NCI-H510A treated with DMSO at 0.1 percent for 48 hours (cell line): Measurements from ENCODE around the gene ACACA.
A peak's percentile ranks its signal among the peaks of the same experiment; 100 is the strongest.

Source experiments
- DNase-seq: peaks from one replicate; lab custom pipeline; 2025; lab: John Stamatoyannopoulos, UW

Gene ACACA

DNA sequence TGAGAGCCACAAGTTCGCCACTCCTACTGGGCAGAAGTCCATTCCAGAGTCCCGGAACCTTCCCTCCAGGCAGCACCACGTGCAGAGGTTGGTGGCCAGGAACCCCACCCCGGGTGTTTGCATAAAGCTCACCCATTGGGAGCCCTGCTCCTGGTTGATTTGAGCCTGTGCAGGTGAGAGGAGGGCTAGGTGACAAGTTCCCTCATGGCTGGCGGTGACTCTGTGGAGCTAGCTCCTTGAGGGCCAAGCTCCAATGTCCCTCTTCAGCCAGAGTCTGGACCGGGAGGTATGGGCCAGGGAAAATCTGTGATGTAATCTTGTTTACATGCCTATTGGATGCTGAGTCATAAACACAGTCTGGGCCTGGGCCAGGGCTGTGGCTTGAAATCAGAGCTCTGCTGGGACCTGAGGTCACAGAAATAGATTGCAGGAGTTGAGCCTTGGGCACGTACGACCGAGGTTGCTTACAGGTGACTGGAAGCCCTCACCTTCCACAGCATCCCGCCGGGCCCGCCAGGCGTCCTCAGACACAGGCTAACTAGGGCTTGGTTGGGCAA, 339.0 kb downstream of the ACACA start:
- DNase-seq = peak; percentile 20

DNA sequence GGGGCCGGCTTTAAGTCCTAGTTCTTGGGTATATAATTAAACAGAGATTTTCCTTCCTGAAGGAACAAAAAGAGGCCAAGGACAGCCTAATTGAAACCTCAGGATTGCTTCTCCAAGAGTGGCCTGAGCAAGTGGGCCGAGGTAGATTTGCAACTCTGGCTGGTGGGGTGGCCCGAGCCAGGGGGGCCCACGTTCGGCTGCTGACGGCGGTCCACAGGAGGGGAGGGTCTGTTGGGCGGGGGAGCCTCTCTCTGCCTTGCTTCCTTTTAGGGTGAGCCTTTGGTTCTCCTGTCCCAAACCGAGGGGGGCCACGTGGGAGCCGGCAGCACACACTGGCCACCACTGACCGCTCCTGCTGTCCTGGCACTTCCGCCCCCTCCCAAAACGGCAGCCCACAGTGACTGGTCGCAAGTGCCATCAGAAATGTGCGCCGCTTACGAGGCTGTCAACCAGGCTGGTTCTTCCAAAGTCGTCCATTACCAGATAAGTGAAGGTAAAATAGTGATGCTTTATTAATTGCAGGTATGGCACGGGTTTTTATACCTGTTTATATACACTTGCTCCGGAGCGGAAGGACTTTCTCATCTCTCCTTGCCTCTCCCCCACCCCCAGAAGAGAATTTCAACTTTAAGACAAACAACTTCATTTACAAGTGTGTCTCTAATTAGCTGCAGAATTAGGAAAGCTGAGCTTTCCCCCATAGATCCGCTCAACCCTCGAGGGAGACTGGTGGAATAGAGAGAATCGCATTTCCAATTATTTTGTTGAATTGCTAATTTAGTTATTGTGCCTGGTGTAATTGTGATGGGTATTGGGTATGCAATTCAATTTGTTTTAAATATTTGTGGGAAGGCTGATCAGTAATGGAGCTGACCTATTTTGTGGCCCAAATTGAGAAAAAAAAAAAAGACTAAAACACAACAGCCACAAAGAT, 340.0 kb downstream of the ACACA start:
- DNase-seq = no peak

DNA sequence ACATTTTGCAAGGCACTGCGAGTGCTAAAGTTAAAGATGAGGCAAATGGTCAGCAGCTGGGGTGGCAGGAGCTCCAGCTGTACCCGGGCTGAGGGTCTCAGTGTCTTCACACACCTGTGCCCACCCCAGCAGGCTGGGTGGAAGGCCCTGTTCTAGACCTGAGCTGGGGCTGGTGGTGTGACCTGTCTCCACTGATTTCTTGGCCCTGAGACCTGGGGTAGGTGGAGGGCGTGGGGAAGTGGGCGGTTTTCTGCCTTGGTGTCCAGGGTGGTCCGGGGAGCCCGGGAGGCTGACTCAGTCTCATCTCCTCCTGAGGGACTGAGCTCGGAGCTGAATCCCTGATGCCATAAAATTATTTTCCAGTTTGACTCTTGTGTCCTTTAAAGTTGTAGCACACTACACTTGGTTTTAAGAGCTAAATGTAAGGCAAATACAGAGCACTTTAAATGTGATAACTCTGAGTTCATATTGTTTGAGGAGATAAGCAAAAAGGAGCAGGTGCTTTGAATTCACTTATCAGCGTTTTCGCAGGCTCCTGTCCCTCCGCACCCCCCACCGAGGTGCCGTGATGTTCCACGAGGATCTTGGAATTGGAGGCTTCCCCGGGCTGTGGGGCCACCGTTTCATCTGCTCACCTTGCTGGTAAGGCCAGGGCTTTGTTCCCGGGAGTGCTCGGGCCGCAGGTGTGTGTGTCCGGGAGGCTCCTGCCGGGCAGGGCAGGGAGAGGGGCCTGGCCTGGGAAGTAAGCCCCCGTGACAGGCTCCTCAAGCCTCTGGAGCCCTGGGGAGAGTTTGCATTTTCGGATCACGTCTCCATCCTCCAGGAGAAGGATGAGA, 340.9 kb downstream of the ACACA start:
- DNase-seq = no peak

DNA sequence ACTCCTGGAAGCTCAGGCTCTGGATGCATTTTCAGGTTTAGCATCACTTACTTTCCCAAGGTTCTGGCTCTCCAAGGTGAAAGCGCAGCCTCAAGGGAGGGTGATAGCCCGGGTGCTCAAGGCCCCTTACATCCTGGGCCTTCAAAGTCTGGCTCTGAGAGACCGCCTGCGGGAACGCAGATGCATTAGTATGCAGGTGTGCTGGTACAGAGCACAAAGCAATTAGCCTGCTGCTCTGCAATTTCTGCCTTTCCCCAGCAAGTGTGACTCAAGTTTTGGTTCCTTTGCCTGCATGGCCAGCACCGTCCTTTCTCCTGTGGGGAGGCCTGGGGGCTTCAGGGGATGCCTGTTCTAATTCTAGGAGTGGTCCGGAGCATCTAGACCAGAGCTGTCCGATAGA, 341.7 kb downstream of the ACACA start:
- DNase-seq = no peak

DNA sequence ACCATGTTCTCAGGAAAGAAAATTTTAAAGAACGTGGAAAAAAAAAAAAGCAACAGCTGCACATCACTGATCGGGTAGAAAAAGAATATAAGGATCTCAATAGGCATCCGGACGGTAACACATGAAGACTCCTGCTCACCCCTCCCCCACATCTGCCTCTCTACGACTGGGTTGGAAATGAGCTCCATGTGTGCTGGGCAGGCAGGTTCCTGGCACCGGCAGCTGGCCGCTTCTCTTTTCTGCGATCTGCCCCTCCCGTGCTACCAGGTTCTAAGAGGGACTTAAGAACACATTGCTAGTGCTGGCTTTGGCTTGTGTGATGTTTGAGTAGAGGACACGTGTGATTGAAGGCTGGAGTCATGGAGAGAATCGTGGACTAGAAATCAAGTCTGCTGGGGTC, 342.4 kb downstream of the ACACA start:
- DNase-seq = peak; percentile 76

DNA sequence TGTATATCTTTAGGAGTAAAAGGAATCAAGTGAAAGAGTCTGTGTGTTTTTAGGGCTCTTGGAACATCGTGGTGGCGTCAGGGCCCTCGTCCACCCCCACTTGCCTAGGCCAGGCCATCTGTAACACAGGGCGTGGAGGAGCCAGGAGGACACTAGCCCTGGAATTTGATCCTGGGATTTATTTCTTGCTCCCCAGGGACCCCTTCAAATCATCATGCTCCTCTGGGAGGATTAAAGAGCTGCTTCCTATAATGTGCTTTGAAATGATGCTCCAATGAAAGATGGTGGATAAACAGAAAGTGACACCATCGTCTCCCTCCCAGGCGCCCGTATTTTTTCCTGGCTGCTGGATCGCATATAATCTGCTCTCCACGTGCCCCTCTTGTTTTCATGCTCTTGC, 344.6 kb downstream of the ACACA start:
- DNase-seq = no peak

DNA sequence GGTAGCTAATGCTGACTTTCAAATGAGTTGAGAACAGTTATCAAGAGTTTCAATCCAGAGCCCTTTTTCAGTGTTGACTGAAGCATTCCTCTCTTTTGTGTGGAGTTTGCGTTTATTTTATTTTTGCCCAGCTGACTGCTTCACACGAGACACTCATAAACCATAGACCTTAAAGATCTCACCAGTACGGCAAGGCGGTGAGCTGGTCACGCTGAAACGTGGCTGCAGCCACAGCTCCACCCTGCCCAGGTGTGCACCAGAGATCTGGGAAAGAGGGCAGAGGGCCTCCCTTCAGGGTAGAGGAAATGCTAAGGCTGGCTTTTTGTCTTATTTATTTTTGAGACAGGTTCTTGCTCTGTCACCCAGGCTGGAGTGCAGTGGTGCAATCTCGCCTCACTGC, 345.7 kb downstream of the ACACA start:
- no peak for DNase-seq

DNA sequence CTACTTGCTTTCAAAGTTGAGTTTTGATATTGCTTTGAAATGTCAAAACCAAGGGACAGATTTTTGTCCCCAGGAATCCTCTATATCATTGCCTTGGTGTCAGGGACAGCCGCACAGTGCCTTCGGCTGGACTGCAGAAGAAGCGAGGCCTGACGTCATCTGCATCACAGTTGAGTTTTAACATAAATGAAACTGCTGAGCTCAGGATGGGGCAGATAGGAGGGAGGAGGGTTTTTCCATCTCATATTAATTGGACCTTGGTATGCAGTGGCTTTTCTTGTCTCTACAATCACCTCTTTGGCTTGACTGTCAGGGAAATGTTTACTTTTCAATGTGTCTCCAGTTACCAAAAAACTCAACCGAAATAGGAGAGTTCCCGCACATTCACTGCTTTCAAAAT, 346.5 kb downstream of the ACACA start:
- DNase-seq = no peak

DNA sequence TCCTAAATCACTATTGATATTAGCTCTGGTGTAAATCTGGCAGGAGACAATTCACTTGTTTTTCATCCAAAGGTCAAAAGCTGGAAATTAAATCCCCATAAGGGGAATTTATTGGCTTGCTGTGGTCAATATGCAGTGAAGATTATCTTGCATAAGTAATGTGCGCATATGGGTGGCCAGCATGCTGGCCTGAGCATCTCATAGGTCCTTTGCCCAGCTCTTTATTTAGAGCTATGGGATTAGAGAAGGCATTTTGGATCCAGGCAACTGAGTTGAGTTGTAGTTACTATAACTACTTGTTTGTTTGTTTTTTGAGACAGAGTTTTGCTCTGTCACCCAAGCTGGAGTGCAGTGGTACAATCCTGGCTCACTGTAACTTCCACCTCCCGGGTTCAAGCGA, 347.1 kb downstream of the ACACA start:
- no peak for DNase-seq

DNA sequence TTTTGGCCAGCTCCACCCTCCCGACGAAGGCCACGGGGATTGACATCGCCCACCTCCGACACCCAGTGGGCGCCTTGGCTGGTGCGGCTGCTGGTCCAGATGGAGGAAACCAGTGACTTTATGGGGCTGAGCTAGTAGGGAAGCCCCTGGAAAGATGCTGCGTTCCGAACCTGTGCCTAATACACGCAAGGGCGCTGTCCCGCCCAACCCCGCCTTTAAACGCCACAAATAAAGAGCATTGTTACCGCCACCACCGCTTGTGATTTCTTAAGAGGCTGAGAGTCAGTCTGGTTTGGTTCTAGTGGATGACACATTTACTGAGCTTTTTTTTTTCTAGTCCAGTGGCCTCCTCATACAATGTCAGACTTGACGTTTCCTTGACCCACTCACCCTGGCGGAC, 350.0 kb downstream of the ACACA start:
- DNase-seq = no peak

DNA sequence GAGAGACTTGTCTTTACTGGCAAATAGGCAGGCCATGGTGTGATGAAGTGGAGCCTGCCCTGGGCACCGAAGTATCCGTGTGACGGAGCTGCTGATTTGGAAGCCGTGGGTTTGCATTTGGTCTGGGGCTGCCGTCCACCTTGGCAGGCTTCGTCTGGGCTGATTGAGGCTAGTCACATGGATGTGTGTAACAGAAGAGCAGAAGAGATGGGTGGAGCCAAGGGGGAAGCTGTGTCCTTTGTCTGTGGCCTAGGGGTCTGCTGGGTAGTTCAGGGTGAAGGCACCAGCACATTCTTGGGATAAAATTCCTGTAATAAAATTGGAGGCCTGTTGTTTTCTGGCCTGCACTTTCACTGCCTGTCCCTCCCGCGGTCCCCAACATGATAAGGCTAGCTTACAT, 351.7 kb downstream of the ACACA start:
- no peak for DNase-seq

DNA sequence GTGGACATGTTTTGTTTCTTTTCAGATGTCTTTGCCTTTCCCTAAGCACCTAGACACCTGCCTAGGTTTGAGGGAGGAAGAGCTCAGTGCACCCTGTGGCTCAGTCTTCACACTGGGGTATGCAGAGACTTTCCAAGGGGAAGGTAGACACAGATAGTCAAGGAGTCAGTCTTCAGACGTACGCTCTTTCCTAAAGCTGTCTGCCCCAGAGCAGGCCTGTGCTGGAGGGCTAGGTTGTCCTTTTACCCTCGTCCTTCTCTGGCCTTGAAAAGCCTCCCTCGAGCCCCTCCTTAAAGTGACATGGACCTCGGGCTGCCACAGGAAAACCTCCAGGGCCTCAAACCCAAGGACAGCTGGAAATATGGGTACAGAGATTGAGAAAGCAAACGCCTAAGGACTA, 354.2 kb downstream of the ACACA start:
- no peak for DNase-seq

DNA sequence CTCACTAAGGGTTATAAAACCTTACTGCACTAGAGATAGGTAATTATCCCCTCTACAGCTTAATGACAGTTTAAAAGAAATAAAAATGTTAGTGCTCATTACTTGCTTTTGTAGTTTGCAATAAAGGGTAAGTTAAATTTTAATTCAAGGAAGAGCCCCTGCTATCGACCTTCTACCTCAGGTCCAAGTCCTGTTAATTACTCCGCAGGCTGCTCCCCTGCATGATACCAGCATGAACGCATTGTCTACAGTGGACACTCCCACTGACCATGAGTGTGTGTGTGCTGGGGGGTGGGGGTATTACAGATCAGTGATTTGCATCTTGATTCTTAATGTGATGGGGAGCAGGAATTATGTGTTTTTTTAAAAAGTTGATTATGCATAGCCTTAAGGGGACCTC, 354.8 kb downstream of the ACACA start:
- no peak for DNase-seq

DNA sequence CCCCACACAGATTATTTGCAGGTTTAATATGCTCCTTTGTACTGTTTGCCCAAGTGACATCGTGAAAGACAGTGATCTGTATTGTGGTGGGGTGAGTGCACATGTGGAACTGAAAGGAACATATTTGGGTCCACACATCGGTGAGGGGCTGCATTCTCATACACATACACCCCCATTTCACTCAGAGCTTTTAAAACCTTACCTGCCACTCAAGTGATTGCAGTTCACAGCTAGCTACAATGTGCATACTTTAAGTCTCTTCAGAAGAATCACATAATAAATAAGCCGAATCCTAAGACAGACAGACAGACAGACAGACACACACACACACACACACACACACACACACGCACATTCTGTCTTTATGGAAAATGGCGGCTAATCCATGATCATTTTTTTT, 355.3 kb downstream of the ACACA start:
- DNase-seq = no peak

DNA sequence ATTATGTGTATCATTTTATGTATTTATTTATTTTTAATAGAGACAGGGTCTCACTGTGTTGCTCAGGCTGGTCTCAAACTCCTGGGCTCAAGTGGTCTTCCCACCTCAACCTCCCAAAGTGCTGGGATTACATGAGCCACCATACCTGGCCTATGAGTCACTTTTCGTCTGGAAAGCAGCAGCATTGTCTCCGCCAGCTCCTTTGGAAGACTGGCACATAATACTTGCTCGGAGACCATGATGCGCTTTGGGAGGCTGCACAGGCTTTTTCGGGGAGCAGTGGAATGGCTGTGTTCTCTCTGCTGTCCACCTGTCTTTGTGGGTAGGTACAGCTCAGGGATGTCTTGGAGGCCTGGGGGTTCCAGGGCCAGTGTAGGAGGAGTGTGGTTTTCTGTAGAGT, 355.7 kb downstream of the ACACA start:
- DNase-seq = no peak

DNA sequence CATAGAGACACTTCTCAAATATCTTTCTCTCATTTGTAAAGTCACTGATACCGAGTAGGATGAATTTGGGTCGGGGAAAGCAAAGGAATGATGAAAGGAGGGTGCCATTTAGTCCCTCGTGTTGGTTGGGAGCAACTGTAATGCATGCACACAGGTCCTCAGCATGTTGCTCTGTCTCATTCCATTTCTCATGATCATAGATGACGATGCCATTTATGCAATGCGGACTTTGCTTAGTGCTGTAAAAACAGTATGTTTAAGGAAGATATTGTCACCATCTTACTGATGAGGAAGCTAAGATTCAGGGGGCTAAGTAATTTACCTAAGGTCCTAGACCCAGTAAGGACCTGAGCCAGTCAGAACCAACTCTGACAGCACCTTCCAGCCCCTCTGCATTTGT, 357.8 kb downstream of the ACACA start:
- no peak for DNase-seq

DNA sequence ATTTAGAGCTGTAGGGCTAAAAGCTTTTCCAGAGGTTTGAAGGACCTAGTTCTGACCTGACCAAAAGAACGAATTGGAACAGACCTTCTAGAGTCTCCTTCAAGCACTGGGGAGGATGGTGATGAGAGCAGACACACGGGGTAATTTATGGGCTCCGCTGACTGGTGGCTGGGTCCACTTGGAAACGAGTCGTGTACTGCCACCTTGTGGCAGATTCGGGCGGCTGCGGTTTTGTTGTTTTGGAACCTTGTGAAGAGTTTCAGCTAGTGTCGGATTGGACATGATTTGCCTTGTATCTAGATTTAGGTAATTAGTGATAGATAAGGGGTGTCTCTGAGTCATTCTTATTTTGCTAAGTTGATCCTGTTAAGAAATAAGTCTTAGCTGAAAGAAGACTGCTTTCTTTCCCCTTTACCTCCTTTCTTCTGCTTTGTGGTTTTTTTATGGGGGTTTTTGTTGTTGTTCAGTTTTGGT, 359.0 kb downstream of the ACACA start:
- peak; percentile 91 for DNase-seq

DNA sequence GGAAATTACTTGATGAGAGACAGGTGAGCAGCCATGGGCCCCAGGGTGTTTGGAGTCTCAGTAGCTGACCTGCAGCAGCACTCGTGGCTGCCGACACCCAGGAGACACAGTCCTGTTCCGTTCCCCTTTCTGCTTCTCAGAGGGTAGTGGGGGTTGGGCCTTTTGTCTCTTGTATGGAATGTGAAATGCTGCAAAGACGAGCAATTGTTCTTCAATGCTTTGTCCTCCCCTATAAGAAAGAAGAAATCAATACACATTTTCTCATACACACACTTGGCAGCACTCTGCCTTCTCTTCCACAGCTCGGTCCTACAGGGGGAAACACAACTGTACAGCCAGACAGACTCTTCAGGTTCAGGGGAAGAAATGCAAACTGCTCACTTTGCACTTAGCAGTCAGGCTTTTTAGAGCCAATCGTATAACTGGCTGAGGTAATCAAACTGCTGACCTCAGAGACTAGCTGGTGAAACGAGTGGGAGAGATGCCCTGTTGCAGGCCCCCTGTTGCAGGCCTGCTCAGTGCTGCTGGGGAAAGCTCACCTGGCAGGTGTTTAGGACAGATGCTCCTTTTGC, 361.2 kb downstream of the ACACA start:
- DNase-seq = no peak

DNA sequence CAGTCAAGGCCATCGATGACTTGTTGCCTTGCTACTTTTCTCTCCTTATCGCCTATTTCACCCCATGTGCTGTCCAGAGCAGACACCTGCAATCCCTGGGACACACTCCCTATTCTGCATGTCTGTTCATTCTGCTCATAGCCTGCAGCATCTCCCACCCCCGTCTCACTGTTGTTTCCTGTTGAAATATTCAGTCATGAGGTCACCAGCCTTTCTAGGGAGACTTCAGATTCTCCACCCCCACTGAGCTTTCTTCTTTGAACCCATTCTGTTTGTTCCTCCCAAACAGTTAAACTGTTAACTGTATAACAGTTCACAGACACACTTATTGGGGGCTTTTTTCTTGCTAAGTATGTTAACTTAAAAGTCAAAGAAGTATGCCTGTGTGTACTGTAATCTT, 363.4 kb downstream of the ACACA start:
- DNase-seq = no peak

DNA sequence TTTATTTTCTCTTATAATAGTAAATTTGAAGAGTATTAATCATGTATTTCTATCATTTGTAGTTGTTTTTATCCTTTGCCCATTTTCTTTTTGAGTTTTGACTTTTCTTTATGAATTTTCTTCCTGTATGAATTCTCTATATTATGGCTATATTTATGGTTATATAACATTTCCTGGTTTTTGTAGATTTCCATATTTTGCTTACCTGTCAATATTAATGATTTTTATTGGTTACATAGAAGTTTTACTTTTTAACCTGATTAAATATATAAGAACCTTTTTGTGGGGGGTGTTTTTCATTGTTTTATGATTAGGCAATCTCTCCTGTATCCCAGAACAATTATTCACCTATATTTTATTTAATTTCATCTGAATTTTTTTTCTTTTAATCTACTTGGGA, 364.7 kb downstream of the ACACA start:
- DNase-seq = no peak

DNA sequence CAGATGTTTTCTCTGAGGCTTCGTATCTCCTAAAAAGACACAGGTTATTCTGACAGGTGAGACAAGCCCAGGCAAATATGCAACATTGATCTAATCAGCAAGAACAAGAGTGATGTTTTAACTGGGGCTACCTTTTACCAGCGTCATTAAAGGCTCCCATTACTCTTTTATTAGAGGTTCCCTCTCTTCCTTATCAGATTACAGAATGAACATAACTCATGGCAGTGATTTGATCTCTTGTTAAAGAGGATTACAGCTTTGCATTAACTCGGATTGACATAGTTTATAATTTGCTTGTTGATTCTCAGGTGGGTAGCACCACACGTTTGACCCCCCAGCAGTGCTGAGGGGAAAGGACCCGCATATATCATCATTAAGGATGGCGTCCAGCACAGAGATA, 367.4 kb downstream of the ACACA start:
- no peak for DNase-seq

DNA sequence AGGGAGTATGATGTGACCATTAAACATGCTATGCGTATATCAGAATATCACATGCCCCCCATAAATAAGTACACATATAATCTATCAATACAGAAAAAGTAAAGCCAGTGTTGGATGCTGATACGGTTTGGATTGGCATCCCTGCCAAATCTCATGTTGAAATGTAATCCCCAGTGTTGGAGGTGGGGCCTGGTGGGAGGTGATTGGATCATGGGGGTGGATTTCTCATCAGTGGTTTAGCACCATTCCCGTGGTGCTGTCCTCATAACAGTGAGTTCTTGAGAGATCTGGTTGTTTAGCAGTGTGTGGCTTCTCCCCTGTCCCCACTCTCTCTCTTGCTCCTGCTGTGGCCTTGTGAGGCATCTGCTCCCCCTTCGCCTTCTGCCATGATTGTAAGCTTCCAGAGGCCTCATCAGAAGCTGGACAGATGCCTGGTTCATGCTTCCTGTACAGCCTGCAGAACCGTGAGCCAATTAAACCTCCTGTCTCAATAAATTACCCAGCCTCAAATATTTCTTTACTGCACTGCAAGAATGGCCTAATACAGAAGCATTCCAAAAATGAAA, 369.0 kb downstream of the ACACA start:
- DNase-seq = no peak
